Putamen (tissue), 1 donor: ENCODE results near the gene UBP1.
A peak's percentile ranks its signal among the peaks of the same experiment; 100 is the strongest.
"Not testable (repeated sequence)": the region's sequence is repeated elsewhere in the genome, so short reads cannot be mapped to it uniquely, and the experiment has no call there.

Experiments used
- DNase-seq: peaks from one replicate; pipeline ENCODE4 v3.0.0-alpha.2; 2016; ENCODE audit warnings: low spot score

The UBP1 gene

GRCh38 chr3:33391255-33391995 is 48.8 kb downstream of the UBP1 start:
- no peak for DNase-seq

DNA sequence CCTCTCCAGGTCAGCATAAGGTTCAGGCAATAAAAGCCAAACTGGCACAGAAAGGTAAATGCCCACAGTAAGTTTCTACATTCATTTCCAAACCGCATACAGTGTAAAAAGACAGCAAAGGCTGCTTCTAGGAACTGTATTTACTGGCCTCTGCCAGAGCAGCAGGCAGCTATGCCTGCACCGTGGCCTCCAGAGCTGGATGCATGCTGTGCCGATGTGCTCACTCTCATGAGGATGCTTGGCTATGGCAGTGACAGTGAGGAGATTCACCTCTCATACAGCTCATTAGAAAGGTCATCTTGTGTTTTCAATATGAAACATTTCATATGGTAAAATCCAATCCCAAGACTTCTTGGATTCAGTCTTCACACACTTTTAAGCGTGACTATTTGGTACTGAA is 50.3 kb downstream of the UBP1 start:
- no peak for DNase-seq

- DNase-seq: no peak
Observed at GRCh38 chr3:33388374-33389100, 51.7 kb downstream of the UBP1 start.

GRCh38 chr3:33386631-33387030 is 53.6 kb downstream of the UBP1 start:
- no peak for DNase-seq

- DNase-seq: no peak
Observed at GRCh38 chr3:33385423-33385822, 54.8 kb downstream of the UBP1 start.

DNA sequence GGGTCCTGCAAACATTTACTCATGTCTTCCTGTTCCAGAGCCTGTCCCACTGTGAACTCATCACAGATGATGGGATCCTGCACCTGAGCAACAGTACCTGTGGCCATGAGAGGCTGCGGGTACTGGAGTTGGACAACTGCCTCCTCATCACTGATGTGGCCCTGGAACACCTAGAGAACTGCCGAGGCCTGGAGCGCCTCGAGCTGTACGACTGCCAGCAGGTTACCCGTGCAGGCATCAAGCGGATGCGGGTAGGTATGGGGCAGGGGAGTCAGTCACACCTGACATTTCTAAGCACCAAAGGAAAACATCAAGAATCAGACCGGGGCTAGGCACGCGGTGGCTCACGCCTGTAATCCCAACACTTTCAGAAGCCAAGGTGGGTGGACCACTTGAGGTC is 56.3 kb downstream of the UBP1 start:
- no peak for DNase-seq

DNA sequence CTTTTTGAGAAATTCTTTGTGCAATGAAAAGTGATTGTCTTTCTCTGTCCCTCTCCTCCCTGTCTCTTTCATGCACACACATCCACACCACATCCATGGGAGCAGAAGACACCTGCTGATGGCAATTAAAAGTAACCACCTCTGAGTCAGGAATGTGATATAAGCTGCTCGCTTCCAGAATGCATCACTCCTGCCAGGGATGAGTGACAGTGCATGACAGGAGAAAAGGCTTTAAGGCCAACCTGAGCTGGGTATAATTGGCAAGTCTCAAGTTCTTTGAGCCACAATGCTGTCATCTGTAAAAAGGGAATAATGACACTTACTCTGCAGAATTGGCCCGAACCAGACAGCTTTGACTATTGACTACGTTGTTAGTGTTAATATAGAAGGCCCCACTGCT is 59.6 kb downstream of the UBP1 start:
- no peak for DNase-seq

DNA sequence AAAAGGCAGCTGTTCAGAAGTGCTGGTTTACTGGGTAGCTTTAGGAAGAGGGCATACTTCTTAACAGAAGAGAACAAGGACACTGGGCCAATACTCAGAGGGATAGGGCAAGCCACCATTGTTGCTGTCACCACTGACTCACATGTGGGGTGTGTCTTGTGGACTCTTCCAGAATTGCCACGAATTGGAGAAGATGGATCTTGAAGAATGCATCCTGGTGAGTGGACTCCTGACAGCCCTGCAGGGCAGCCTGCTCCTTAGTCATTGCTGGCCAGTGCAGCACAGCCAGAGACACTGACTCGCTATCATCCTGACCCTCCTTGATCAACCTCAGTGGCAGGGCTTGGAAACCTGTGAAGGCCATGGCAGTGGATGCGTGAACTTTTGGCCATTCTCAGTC is 62.3 kb downstream of the UBP1 start:
- no peak for DNase-seq

- DNase-seq: no peak
Observed at GRCh38 chr3:33377489-33377888, 62.7 kb downstream of the UBP1 start.

DNA sequence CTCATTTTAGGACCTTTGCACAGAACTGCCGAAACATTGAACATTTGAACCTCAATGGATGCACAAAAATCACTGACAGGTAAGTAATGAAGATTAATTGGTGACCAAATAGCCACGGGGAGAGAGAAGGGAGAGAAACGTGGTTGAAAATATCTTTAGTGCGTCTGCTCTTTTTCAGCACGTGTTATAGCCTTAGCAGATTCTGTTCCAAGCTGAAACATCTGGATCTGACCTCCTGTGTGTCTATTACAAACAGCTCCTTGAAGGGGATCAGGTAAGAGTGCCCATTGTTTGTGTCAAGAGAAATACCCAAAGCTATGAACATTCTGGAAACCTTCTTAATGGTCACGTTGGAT is 67.1 kb downstream of the UBP1 start:
- no peak for DNase-seq

GRCh38 chr3:33372218-33373081 is 67.8 kb downstream of the UBP1 start:
- DNase-seq: peak; percentile 60

GRCh38 chr3:33364531-33365128 is 75.6 kb downstream of the UBP1 start:
- DNase-seq: no peak

DNA sequence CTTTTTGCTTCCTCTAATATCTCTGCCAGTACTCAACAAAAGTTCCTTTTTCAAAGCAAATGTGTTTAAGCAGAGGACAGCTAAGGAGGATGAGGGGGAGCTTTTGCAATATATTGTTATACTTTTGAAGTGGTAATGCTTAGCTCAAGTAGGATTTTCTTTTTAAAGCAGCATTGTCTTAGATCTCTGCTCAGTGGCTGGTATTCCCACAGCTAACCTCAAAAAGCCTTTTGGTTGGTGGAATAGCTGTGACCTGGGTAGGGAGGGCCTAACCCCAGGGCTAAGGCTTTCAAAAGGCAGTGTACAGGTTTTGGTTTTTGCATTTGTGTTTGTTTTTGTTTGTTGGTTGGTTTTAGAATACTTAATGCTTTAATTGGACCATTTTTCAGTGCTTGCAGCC is 76.1 kb downstream of the UBP1 start:
- DNase-seq: no peak

DNA sequence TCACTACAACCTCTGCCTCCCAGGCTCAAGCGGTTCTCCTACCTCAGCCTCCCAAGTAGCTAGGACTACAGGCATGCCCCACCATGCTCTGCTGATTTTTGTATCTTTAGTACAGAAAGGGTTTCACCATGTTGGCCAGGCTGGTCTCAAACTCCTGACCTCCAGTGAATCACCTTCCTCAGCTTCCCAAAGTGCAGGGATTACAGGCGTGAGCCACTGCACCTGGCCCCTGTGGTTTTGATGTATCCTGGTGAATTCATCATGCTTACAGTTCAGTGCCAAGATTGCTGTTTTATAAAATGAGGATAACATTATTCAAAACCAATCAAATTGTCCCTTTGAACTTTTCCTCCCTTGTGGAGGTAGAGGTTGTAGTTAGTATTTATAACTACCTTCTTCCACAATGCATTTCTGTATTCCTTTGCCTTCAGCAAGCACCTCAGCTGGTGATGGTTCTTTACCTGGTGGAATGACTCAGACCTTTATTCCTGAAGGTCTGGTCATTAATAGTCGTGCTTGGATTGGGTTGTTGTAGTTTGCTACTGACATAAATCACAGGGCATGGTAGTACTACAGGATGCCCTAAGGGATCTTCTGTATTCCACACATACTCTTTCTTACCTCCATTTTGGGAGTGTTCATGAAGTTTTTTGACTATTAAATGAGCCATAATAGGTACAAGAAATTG is 76.9 kb downstream of the UBP1 start:
- no peak for DNase-seq

- DNase-seq: no peak
Observed at GRCh38 chr3:33360136-33360825, 79.9 kb downstream of the UBP1 start.

GRCh38 chr3:33358172-33358781 is 81.9 kb downstream of the UBP1 start:
- no peak for DNase-seq

GRCh38 chr3:33355611-33356010 is 84.6 kb downstream of the UBP1 start:
- DNase-seq: no peak

GRCh38 chr3:33339758-33340157 is 100.4 kb downstream of the UBP1 start:
- DNase-seq: no peak

DNA sequence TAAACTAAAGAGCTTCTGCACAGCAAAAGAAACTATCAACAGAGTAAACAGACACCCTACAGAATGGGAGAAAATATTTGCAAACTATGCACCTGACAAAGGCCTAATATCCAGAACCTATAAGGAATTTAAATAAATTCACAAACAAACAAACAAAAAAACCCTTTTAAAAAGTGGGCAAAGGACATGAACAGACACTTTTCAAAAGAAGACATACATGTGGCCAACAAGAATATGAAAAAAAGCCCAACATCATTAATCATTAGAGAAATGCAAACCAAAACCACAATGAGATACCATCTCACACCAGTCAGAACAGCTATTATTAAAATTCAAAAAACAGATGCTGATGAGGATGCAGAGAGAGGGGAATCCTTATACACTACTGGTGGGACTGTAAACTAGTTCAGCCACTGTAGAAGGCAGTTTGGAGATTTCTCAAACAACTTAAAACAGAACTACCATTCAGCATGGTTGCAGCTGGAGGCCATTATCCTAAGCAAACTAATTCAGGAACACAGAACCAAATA is 101.2 kb downstream of the UBP1 start:
- DNase-seq: not testable (repeated sequence)
